CD4-positive, alpha-beta T cell treated with Interleukin-4 for 4 hours (primary cell): ENCODE measurements around the gene NAA80.
A peak's percentile ranks its signal among the peaks of the same experiment; 100 is the strongest.

Source experiments
- DNase-seq: peaks from one replicate; pipeline ENCODE4 v3.0.0-alpha.2; 2020

NAA80 gene

GRCh38 chr3:50298836-50299637 is at the start of gene NAA80, which contains the start of gene HYAL3:
Gene NAA80 (minus strand): TSS chr3:50299405. CDS start chr3:50297463, 1,942 bp downstream.
Gene HYAL3 (minus strand): TSS chr3:50299405. CDS start chr3:50295602, 3,803 bp downstream.
- DNase-seq: peak; percentile 99

GRCh38 chr3:50347187-50347813 is 48.1 kb upstream of the NAA80 start:
- peak; percentile 81 for DNase-seq

- DNase-seq: peak; percentile 75
Measured at GRCh38 chr3:50345586-50346234, 46.5 kb upstream of the NAA80 start, which contains the start of gene ZMYND10. Gene ZMYND10 (minus strand): TSS chr3:50345732. CDS start chr3:50345579, 153 bp downstream.

GRCh38 chr3:50345008-50345407 is 45.8 kb upstream of the NAA80 start:
- no peak for DNase-seq

GRCh38 chr3:50342813-50343633 is 43.8 kb upstream of the NAA80 start:
- no peak for DNase-seq

- DNase-seq: no peak
Measured at GRCh38 chr3:50341996-50342650, 42.9 kb upstream of the NAA80 start.

GRCh38 chr3:50341537-50341936 is 42.3 kb upstream of the NAA80 start:
- DNase-seq: no peak

- DNase-seq: peak; percentile 62
Measured at GRCh38 chr3:50340448-50341329, 41.5 kb upstream of the NAA80 start, which contains the start of gene RASSF1. Gene RASSF1 (minus strand): TSS chr3:50340836. CDS start chr3:50340805, 31 bp downstream.

- no peak for DNase-seq
Measured at GRCh38 chr3:50340147-50340447, 40.9 kb upstream of the NAA80 start.

GRCh38 chr3:50339485-50340146 is 40.4 kb upstream of the NAA80 start:
- no peak for DNase-seq

- no peak for DNase-seq
Measured at GRCh38 chr3:50338965-50339364, 39.8 kb upstream of the NAA80 start.

- peak; percentile 96 for DNase-seq
Measured at GRCh38 chr3:50337175-50337861, 38.1 kb upstream of the NAA80 start.

- no peak for DNase-seq
Measured at GRCh38 chr3:50336452-50337174, 37.4 kb upstream of the NAA80 start.

GRCh38 chr3:50334339-50335075 is 35.3 kb upstream of the NAA80 start:
- no peak for DNase-seq

GRCh38 chr3:50333744-50334328 is 34.6 kb upstream of the NAA80 start:
- DNase-seq: no peak

- no peak for DNase-seq
Measured at GRCh38 chr3:50331364-50331907, 32.2 kb upstream of the NAA80 start.

GRCh38 chr3:50330330-50330729 is 31.1 kb upstream of the NAA80 start:
- DNase-seq: no peak
